Neural progenitor cell (in vitro differentiated cells): ENCODE measurements around the gene CCDC15. TPM values are rescaled to one million over a fixed set of nuclear protein-coding genes. Genes with fewer than 3 reads are reported as not detected.

ENCODE experiments used
- DNase-seq: peaks from one replicate; pipeline ENCODE4 v3.0.0-alpha.2; 2016; ENCODE audit warnings: low spot score
- H2AFZ ChIP-seq: fragments of 200-600 bp; sonication (generic); replicated peaks from 2 replicates; pipeline ENCODE4 v1.6.1; 2016; ENCODE audit warnings: antibody characterized with exemption
- H3F3A ChIP-seq: fragments of 200-600 bp; sonication (generic); 2 replicates; pipeline ENCODE4 v1.6.1; 2016; ENCODE audit warnings: antibody characterized with exemption, low read depth
- H3K27ac ChIP-seq: fragments of 200-600 bp; sonication (generic); 2 replicates; pipeline ENCODE4 v1.5.1; 2016; ENCODE audit warnings: mild to moderate bottlenecking
- H3K27me3 ChIP-seq: fragments of 200-600 bp; sonication (generic); 2 replicates; pipeline ENCODE4 v1.6.1; 2016; ENCODE audit warnings: mild to moderate bottlenecking, moderate library complexity
- H3K36me3 ChIP-seq: fragments of 200-600 bp; sonication (generic); 2 replicates; pipeline ENCODE4 v1.5.1; 2016
- H3K4me1 ChIP-seq: fragments of 200-600 bp; sonication (generic); 2 replicates; pipeline ENCODE4 v1.6.1; 2016; ENCODE audit warnings: mixed run types
- H3K4me2 ChIP-seq: fragments of 200-600 bp; sonication (generic); 2 replicates; pipeline ENCODE4 v1.6.1; 2016
- H3K4me3 ChIP-seq: fragments of 200-600 bp; sonication (generic); 2 replicates; pipeline ENCODE4 v1.5.1; 2016
- H3K79me2 ChIP-seq: fragments of 200-600 bp; sonication (generic); 2 replicates; pipeline ENCODE4 v1.6.1; 2016; ENCODE audit warnings: low read depth
- H3K9ac ChIP-seq: fragments of 200-600 bp; sonication (generic); 2 replicates; pipeline ENCODE4 v1.6.1; 2016
- H3K9me3 ChIP-seq: fragments of 200-600 bp; sonication (generic); 2 replicates; pipeline ENCODE4 v1.5.1; 2016; ENCODE audit warnings: low read depth
- H4K20me1 ChIP-seq: fragments of 200-600 bp; sonication (generic); 2 replicates; pipeline ENCODE4 v1.6.1; 2016; ENCODE audit warnings: low read depth
- H3K27ac Mint-ChIP-seq: 3 replicates; pipeline ENCODE4 v1.8.0; 2021; ENCODE audit warnings: mixed read lengths
- H3K27me3 Mint-ChIP-seq: 2 replicates; pipeline ENCODE4 v1.8.0; 2022; ENCODE audit warnings: low read depth, mild to moderate bottlenecking, inconsistent platforms, moderate library complexity, mixed read lengths; ENCODE audit not compliant: insufficient read depth
- H3K36me3 Mint-ChIP-seq: 3 replicates; pipeline ENCODE4 v1.8.0; 2021; ENCODE audit warnings: mixed read lengths
- H3K4me1 Mint-ChIP-seq: 3 replicates; pipeline ENCODE4 v1.8.0; 2021; ENCODE audit warnings: mixed read lengths
- H3K4me3 Mint-ChIP-seq: 3 replicates; pipeline ENCODE4 v1.8.0; 2021; ENCODE audit warnings: mild to moderate bottlenecking, moderate library complexity, mixed read lengths
- H3K9me3 Mint-ChIP-seq: 3 replicates; pipeline ENCODE4 v1.8.0; 2020; ENCODE audit warnings: mixed read lengths
- EZH2 ChIP-seq: fragments of 200-600 bp; sonication (generic); IDR thresholded peaks from 2 replicates; pipeline ENCODE4 v1.6.1; 2017; ENCODE audit warnings: antibody characterized with exemption, mild to moderate bottlenecking, moderate library complexity
- EZH2phosphoT487 ChIP-seq: fragments of 200-600 bp; sonication (generic); IDR thresholded peaks from 2 replicates; pipeline ENCODE4 v1.6.1; 2017; ENCODE audit warnings: antibody characterized with exemption
- total RNA-seq: library from RNA; depleted of rRNA; stranded (reverse); fragments of >200 nt; gene quantifications from 2 replicates; pipeline ENCODE4 v1.2.3, GENCODE V29; 2015; ENCODE audit warnings: low replicate concordance
- TF ChIP-seq, protein P1 (sequence below): fragments of 200-600 bp; sonication (generic); IDR thresholded peaks from 2 replicates; pipeline ENCODE4 v1.5.1; 2017; ENCODE audit warnings: antibody characterized with exemption, mild to moderate bottlenecking

Gene CCDC15
- total RNA-seq, 1 donor from 2014 or later = 11.2 TPM

DNA sequence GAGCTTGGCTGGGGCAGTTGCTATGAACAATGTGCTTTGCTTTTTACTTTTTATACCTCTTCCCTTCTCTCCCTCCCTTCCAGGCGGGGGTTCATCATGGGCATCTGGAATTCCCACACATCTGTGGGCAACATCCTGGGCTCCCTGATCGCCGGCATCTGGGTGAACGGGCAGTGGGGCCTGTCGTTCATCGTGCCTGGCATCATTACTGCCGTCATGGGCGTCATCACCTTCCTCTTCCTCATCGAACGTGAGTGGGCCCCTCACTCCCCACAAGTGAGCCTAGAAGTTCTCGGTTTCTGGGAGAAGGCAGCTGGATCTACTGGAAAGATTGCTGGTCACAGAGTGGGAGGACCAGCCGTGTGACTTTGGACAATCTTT is 126.5 kb downstream of the CCDC15 start:
- Histone ChIP-seq H3K4me3 (no peak overlapping the region), H3F3A (no peaks in the 10 kb centered on the region), H3K4me2 (no peak overlapping the region), H3K27me3 (no peaks in the 10 kb centered on the region), H3K36me3 (no peaks in the 10 kb centered on the region), H2AFZ (no peak overlapping the region), H3K27ac (no peak overlapping the region), H4K20me1 (no peaks in the 10 kb centered on the region), H3K9ac (no peak overlapping the region), H3K79me2 (no peaks in the 10 kb centered on the region), H3K4me1 (peaks cover 4% of the 10 kb centered on the region), H3K9me3 (no peaks in the 10 kb centered on the region)
- no peak for DNase-seq
- TF ChIP-seq EZH2phosphoT487 (no peak), EZH2 (no peak)
- TF ChIP-seq, protein P1, sequence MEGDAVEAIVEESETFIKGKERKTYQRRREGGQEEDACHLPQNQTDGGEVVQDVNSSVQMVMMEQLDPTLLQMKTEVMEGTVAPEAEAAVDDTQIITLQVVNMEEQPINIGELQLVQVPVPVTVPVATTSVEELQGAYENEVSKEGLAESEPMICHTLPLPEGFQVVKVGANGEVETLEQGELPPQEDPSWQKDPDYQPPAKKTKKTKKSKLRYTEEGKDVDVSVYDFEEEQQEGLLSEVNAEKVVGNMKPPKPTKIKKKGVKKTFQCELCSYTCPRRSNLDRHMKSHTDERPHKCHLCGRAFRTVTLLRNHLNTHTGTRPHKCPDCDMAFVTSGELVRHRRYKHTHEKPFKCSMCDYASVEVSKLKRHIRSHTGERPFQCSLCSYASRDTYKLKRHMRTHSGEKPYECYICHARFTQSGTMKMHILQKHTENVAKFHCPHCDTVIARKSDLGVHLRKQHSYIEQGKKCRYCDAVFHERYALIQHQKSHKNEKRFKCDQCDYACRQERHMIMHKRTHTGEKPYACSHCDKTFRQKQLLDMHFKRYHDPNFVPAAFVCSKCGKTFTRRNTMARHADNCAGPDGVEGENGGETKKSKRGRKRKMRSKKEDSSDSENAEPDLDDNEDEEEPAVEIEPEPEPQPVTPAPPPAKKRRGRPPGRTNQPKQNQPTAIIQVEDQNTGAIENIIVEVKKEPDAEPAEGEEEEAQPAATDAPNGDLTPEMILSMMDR = no peak
- Mint-ChIP-seq H3K4me1 (peaks cover 7% of the 10 kb centered on the region), H3K9me3 (no peaks in the 10 kb centered on the region), H3K36me3 (no peaks in the 10 kb centered on the region), H3K27me3 (peaks cover 10% of the 10 kb centered on the region), H3K4me3 (no peak overlapping the region), H3K27ac (peak overlapping the region; percentile 51)

DNA sequence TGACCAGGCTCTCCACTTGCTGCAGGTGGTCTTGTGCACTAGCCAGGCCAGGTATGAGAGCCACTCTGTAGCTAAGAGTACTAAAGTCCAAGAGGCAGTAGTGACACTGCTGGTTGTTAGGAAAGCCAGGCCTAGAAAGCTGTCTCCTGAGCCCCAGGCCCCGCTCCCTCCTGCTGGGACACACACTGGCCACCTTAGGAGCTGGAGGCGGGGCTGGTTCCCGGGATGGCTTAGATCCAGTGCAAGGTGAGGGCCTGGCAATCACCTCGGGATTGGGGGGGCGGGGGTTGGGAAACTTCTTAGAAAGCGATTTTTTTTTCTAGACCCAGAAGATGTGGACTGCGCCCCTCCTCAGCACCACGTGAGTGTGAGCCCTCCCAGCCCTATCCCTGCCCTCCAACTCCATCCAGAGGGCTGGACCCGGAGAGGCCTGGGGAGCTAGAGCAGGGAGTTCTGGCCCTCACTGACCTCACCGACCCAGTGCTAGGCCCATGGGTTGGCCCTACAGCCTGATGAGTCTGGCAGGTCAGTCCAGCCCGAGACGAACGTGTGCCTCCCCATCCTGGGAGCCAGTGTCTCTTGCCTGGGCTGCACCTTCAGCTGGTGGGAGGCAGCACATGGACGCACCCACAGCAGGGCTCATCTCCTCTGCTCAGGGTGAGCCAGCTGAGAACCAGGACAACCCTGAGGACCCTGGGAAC is 127.2 kb downstream of the CCDC15 start:
- peaks cover 2% of the 10 kb centered on the region for H3K36me3 Mint-ChIP-seq
- H3K27ac ChIP-seq = no peak overlapping the region
- no peaks in the 10 kb centered on the region for H3K36me3 ChIP-seq
- peak overlapping the region; percentile 42 for H3K27ac Mint-ChIP-seq
- H2AFZ ChIP-seq = no peak overlapping the region
- no peak for DNase-seq
- H3K9me3 Mint-ChIP-seq = no peaks in the 10 kb centered on the region
- TF ChIP-seq, protein P1 = no peak
- TF ChIP-seq EZH2 (no peak), EZH2phosphoT487 (no peak)
- no peaks in the 10 kb centered on the region for H3K27me3 ChIP-seq
- H3K9me3 ChIP-seq = no peaks in the 10 kb centered on the region
- H3K27me3 Mint-ChIP-seq = peaks cover 10% of the 10 kb centered on the region
- no peak overlapping the region for H3K4me3 Mint-ChIP-seq
- no peak overlapping the region for H3K4me2 ChIP-seq
- no peaks in the 10 kb centered on the region for H4K20me1 ChIP-seq
- peaks cover 4% of the 10 kb centered on the region for H3K4me1 ChIP-seq
- no peaks in the 10 kb centered on the region for H3K79me2 ChIP-seq
- no peak overlapping the region for H3K4me3 ChIP-seq
- H3F3A ChIP-seq = no peaks in the 10 kb centered on the region
- H3K9ac ChIP-seq = no peak overlapping the region
- H3K4me1 Mint-ChIP-seq = peaks cover 7% of the 10 kb centered on the region

DNA sequence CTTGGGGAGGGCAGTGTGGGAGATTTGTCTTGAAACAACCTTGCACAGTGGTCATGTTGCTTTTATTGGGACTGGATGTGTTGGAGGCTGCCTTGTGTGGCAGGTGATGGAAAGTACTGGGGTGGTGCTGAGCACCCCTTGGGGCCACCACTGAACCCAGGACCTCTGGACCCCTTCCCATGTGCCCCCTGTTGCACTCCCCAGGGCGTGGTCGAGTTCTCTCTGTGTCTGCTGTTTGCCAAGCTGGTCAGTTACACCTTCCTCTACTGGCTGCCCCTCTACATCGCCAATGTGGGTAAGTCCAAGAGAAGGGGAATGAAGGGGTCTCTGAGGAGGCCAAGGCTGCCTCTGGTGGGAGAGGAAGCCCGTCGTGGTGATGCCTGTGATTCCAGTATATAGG is 128.0 kb downstream of the CCDC15 start:
- Mint-ChIP-seq H3K27ac (peak overlapping the region; percentile 42), H3K4me1 (peaks cover 11% of the 10 kb centered on the region), H3K36me3 (peaks cover 2% of the 10 kb centered on the region), H3K4me3 (no peak overlapping the region), H3K9me3 (no peaks in the 10 kb centered on the region), H3K27me3 (peaks cover 15% of the 10 kb centered on the region)
- no peak overlapping the region for H2AFZ ChIP-seq
- no peak overlapping the region for H3K4me2 ChIP-seq
- no peaks in the 10 kb centered on the region for H3K36me3 ChIP-seq
- TF ChIP-seq EZH2 (no peak), EZH2phosphoT487 (no peak)
- TF ChIP-seq, protein P1 = no peak
- H3K4me1 ChIP-seq = peaks cover 4% of the 10 kb centered on the region
- H3K9me3 ChIP-seq = no peaks in the 10 kb centered on the region
- H3K27ac ChIP-seq = no peak overlapping the region
- no peaks in the 10 kb centered on the region for H4K20me1 ChIP-seq
- DNase-seq = no peak
- no peak overlapping the region for H3K4me3 ChIP-seq
- no peaks in the 10 kb centered on the region for H3K79me2 ChIP-seq
- H3F3A ChIP-seq = no peaks in the 10 kb centered on the region
- no peak overlapping the region for H3K9ac ChIP-seq
- no peaks in the 10 kb centered on the region for H3K27me3 ChIP-seq
